Suprapubic skin (tissue), 4 donors: Measurements from ENCODE around the gene NSG2.

ENCODE experiments used
- CTCF ChIP-seq, 2 donors: fragments of 200-600 bp in 1 of 2; fragments of 450-650 bp in 1 of 2; sonication (generic) in 1 of 2; IDR thresholded peaks; one replicate each; pipeline ENCODE4 v1.5.1; 2016 to 2019; ENCODE audit warnings: antibody characterized with exemption in 2 of 2, mild to moderate bottlenecking in 1 of 2, moderate library complexity in 1 of 2
- EP300 ChIP-seq: sonication (generic); formaldehyde crosslinking; IDR thresholded peaks from one replicate; pipeline ENCODE4 v1.6.1; 2017; ENCODE audit warnings: antibody characterized with exemption
- POLR2A ChIP-seq, 2 donors: fragments of 450-650 bp; IDR thresholded peaks; one replicate each; pipeline ENCODE4 v1.6.1; 2017; ENCODE audit warnings: antibody characterized with exemption in 2 of 2, mild to moderate bottlenecking in 2 of 2, moderate library complexity in 2 of 2
- POLR2AphosphoS5 ChIP-seq, 3 donors: sonication (generic); formaldehyde crosslinking; IDR thresholded peaks; one replicate each; pipeline ENCODE4 v1.6.1; 2017; ENCODE audit warnings: antibody characterized with exemption in 3 of 3

GRCh38 chr5:174120401-174121005 is 75.0 kb downstream of the NSG2 start:
- TF ChIP-seq CTCF (IDR thresholded peaks at IDR 0.05) (no peak), POLR2AphosphoS5 (IDR thresholded peaks at IDR 0.05) (no peak), POLR2A (IDR thresholded peaks at IDR 0.05) (no peak), EP300 (no peak)
